PC-9 (cell line): ENCODE measurements around the gene PLXNA3. TPM values are rescaled to one million over a fixed set of nuclear protein-coding genes. Genes with fewer than 3 reads are reported as not detected.

Source experiments
- BruUV-seq: library from RNA; stranded (reverse); fragments of 400-500 nt; replicated peaks from 2 replicates; lab custom pipeline; 2021; lab: Mats Ljungman, UMichigan
- CTCF ChIA-PET: fragments of 300-600 bp; sonication (Branson Sonifier 250); formaldehyde crosslinking; loops from one replicate; lab custom pipeline; 2022; ENCODE audit warnings: antibody characterized with exemption; lab: Charles Lee
- POLR2A ChIA-PET: fragments of 300-600 bp; sonication (Branson Sonifier 250); formaldehyde crosslinking; loops from one replicate; lab custom pipeline; 2022; ENCODE audit warnings: antibody characterized with exemption; ENCODE audit not compliant: unreplicated experiment; lab: Charles Lee
- DNase-seq, 2 experiments: peaks; one replicate each; pipeline versions ENCODE4 v3.0.0 to v3.0.0-alpha.2; 2015 to 2022; ENCODE audit warnings: mixed read lengths in 1 of 2
- H2AFZ ChIP-seq: fragments of 200-600 bp; sonication (generic); 2 replicates; pipeline ENCODE4 v1.8.1; 2017; ENCODE audit warnings: antibody characterized with exemption
- H3F3A ChIP-seq: fragments of 200-600 bp; sonication (generic); 2 replicates; pipeline ENCODE4 v1.8.1; 2017; ENCODE audit warnings: antibody characterized with exemption, mild to moderate bottlenecking, low read depth; ENCODE audit not compliant: insufficient read depth
- H3K27ac ChIP-seq: fragments of 200-600 bp; sonication (generic); 2 replicates; pipeline ENCODE4 v1.6.1; 2016; ENCODE audit warnings: mixed run types
- H3K27me3 ChIP-seq: fragments of 200-600 bp; sonication (generic); 2 replicates; pipeline ENCODE4 v1.6.1; 2016; ENCODE audit warnings: low read depth, mixed run types; ENCODE audit not compliant: insufficient read depth
- H3K36me3 ChIP-seq: fragments of 200-600 bp; sonication (generic); 2 replicates; pipeline ENCODE4 v1.6.1; 2016; ENCODE audit warnings: low read depth, mixed run types
- H3K4me1 ChIP-seq: fragments of 200-600 bp; sonication (generic); replicated peaks from 2 replicates; pipeline ENCODE4 v1.6.1; 2016; ENCODE audit warnings: mixed run types; ENCODE audit not compliant: insufficient read depth
- H3K4me2 ChIP-seq: fragments of 200-600 bp; sonication (generic); 2 replicates; pipeline ENCODE4 v1.6.1; 2017; ENCODE audit warnings: mixed run types
- H3K4me3 ChIP-seq: fragments of 200-600 bp; sonication (generic); 2 replicates; pipeline ENCODE4 v1.6.1; 2016; ENCODE audit warnings: mixed run types
- H3K79me2 ChIP-seq: fragments of 200-600 bp; sonication (generic); 2 replicates; pipeline ENCODE4 v1.6.1; 2017; ENCODE audit warnings: low read depth, mixed run types
- H3K9me2 ChIP-seq: fragments of 200-600 bp; sonication (generic); 2 replicates; pipeline ENCODE4 v1.8.1; 2017; ENCODE audit warnings: mild to moderate bottlenecking; ENCODE audit not compliant: insufficient read depth
- H3K9me3 ChIP-seq: fragments of 200-600 bp; sonication (generic); 2 replicates; pipeline ENCODE4 v1.8.1; 2016; ENCODE audit warnings: low read depth; ENCODE audit not compliant: insufficient read depth
- H4K20me1 ChIP-seq: fragments of 200-600 bp; sonication (generic); 2 replicates; pipeline ENCODE4 v1.8.1; 2017; ENCODE audit not compliant: insufficient read depth
- CTCF ChIP-seq: fragments of 200-600 bp; sonication (generic); conservative IDR thresholded peaks from 2 replicates; pipeline ENCODE4 v1.6.1; 2017; ENCODE audit warnings: mixed run types, antibody characterized with exemption, mild to moderate bottlenecking, moderate library complexity
- EZH2 ChIP-seq: fragments of 200-600 bp; sonication (generic); IDR thresholded peaks from 2 replicates; pipeline ENCODE4 v1.8.0; 2017; ENCODE audit warnings: antibody characterized with exemption, low read depth
- intact Hi-C: fragments of 100-400 bp; cut with micrococcal nuclease; formaldehyde crosslinking; loops from one replicate; pipeline ENCODE4 v1.10.0; 2022; ENCODE audit not compliant: unreplicated experiment
- total RNA-seq: library from RNA; stranded (reverse); gene quantifications from 2 replicates; pipeline ENCODE4 v1.2.3, GENCODE V29; 2021

PLXNA3 gene
- total RNA-seq, 1 experiment from 2014 or later, result 124 TPM

GRCh38 chrX:154419688-154420401 lies 38.2 kb upstream of the PLXNA3 start:
- intact Hi-C loops, result no loop called here

GRCh38 chrX:154420402-154420756 lies 37.7 kb upstream of the PLXNA3 start:
- CTCF ChIA-PET, result no interaction called here
- no peaks in the 10 kb centered on the region for H4K20me1 ChIP-seq
- H3K36me3 ChIP-seq, result no peaks in the 10 kb centered on the region
- no peak for DNase-seq
- H3K4me3 ChIP-seq, result no peak overlapping the region
- POLR2A ChIA-PET, result no interaction called here
- no peaks in the 10 kb centered on the region for H3F3A ChIP-seq
- H2AFZ ChIP-seq, result no peak overlapping the region
- TF ChIP-seq EZH2 (no peak), CTCF (no peak)
- no peaks in the 10 kb centered on the region for H3K27me3 ChIP-seq
- H3K27ac ChIP-seq, result no peak overlapping the region
- intact Hi-C loops, result no loop called here
- H3K79me2 ChIP-seq, result no peaks in the 10 kb centered on the region
- H3K9me2 ChIP-seq, result no peaks in the 10 kb centered on the region
- H3K9me3 ChIP-seq, result no peaks in the 10 kb centered on the region
- no peaks in the 10 kb centered on the region for H3K4me1 ChIP-seq
- no peak overlapping the region for H3K4me2 ChIP-seq
- no TSS peak for BruUV-seq

More at GRCh38 chrX:154419688-154420401, 38.2 kb upstream of the PLXNA3 start:
- Histone ChIP-seq H3F3A (no peaks in the 10 kb centered on the region), H3K4me3 (no peak overlapping the region), H4K20me1 (no peaks in the 10 kb centered on the region), H3K36me3 (no peaks in the 10 kb centered on the region), H3K4me1 (no peaks in the 10 kb centered on the region), H3K9me3 (no peaks in the 10 kb centered on the region), H3K9me2 (no peaks in the 10 kb centered on the region), H3K79me2 (no peaks in the 10 kb centered on the region), H3K27ac (no peak overlapping the region), H3K27me3 (no peaks in the 10 kb centered on the region), H3K4me2 (no peak overlapping the region), H2AFZ (no peak overlapping the region)
- no peak for TF ChIP-seq CTCF
- no peak for TF ChIP-seq EZH2
- DNase-seq, result no peak
- ChIA-PET POLR2A (interaction anchor here (0.7 kb wide), 1 partner anchor 88 kb away, joined by 3 read pairs; no protein-coding TSS in a partner anchor), CTCF (no interaction called here)
- BruUV-seq, result no TSS peak

- intact Hi-C loops, result no loop called here
- CTCF ChIA-PET, result interaction anchor here (0.6 kb wide), 1 partner anchor 55 kb away, joined by 3 read pairs; no protein-coding TSS in a partner anchor
These were observed 30.9 kb upstream of the PLXNA3 start for GRCh38 chrX:154426916-154427770.

More at GRCh38 chrX:154426916-154427770, 30.9 kb upstream of the PLXNA3 start:
- POLR2A ChIA-PET, result interaction anchor here (0.5 to 0.6 kb wide), 2 partner anchors 45 to 286 kb away, joined by 3 to 13 read pairs; no protein-coding TSS in a partner anchor
- Histone ChIP-seq H3K27ac (no peak overlapping the region), H3K36me3 (no peaks in the 10 kb centered on the region), H3K4me3 (peak overlapping the region; percentile 67; the same call in 1 of the 2 replicates), H2AFZ (no peak overlapping the region), H3K9me2 (no peaks in the 10 kb centered on the region), H3F3A (no peaks in the 10 kb centered on the region), H4K20me1 (no peaks in the 10 kb centered on the region), H3K4me1 (peaks cover 6% of the 10 kb centered on the region), H3K9me3 (no peaks in the 10 kb centered on the region), H3K27me3 (no peaks in the 10 kb centered on the region), H3K4me2 (peak overlapping the region; percentile 95; the same call in 1 of the 2 replicates), H3K79me2 (peaks cover 19% of the 10 kb centered on the region)
- no TSS peak for BruUV-seq
- no peak for TF ChIP-seq EZH2
- no peak for TF ChIP-seq CTCF
- no peak for DNase-seq
